ENCODE data around the gene LNP1. TPM values are rescaled to one million over a fixed set of nuclear protein-coding genes. Genes with fewer than 3 reads are reported as not detected.

LNP1 gene
- total RNA-seq, 2 donors from 2014 or later = 4.6 to 6.2 TPM

DNA sequence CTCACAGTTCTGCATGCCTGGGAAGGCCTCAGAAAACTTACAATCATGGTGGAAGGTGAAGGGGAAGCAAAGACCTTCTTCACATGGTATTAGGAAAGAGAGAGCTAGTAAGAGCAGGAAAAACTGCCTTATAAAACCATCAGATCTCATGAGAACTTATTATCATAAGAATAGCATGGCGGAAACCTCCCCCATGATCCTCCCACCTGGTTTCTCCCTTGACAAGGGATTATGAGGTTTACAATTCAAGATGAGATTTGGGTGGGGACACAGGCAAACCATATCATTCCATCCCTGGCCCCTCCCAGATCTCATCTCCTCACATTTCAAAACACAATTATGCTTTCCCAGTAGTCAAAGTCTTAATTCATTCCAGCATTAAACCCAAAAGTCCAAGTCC lies 56.5 kb downstream of the LNP1 start:
- Histone ChIP-seq H3K36me3 (replicated peaks in 1 of 2; ENCODE audit: insufficient read depth in 1 of 2, low read depth in 2 of 2) (no peaks in the 10 kb centered on the region), H3K9me3 (no peaks in the 10 kb centered on the region), H3K4me3 (no peak overlapping the region), H3K4me1 (peaks cover under 1% of the 10 kb centered on the region), H3K27ac (no peak overlapping the region), H3K27me3 (no peaks in the 10 kb centered on the region)
- TF ChIP-seq, protein P1, sequence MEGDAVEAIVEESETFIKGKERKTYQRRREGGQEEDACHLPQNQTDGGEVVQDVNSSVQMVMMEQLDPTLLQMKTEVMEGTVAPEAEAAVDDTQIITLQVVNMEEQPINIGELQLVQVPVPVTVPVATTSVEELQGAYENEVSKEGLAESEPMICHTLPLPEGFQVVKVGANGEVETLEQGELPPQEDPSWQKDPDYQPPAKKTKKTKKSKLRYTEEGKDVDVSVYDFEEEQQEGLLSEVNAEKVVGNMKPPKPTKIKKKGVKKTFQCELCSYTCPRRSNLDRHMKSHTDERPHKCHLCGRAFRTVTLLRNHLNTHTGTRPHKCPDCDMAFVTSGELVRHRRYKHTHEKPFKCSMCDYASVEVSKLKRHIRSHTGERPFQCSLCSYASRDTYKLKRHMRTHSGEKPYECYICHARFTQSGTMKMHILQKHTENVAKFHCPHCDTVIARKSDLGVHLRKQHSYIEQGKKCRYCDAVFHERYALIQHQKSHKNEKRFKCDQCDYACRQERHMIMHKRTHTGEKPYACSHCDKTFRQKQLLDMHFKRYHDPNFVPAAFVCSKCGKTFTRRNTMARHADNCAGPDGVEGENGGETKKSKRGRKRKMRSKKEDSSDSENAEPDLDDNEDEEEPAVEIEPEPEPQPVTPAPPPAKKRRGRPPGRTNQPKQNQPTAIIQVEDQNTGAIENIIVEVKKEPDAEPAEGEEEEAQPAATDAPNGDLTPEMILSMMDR (IDR thresholded peaks at IDR 0.05) = no peak
- no peak for TF ChIP-seq POLR2A (IDR thresholded peaks at IDR 0.05)
- DNase-seq (no peak), ATAC-seq (no peak)
- WGBS, 2 donors = 95 to 100% methylated on average over 1 of the region's 1 CpG
- intact Hi-C loops (cut with DNase I) = no loop called here

DNA sequence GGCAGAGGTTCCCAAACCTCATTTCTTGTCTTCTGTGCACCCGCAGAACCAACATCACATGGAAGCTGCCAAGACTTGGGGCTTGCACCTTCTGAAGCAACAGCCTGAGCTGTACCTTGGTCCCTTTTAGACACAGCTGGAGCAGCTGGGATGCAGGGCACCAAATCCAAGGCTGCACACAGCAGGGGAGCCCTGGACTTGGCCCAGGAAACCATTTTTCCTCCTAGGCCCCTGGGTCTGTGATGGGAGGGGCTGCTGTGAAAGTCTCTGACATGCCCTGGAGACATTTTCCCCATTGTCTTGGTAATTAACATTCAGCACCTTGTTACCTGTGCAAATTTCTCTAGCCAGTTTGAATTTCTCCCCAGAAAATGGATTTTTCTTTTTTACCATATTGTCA lies 57.5 kb downstream of the LNP1 start:
- DNase-seq (no peak), ATAC-seq (no peak)
- Histone ChIP-seq H3K9me3 (no peaks in the 10 kb centered on the region), H3K4me1 (peaks cover 7% of the 10 kb centered on the region), H3K4me3 (no peak overlapping the region), H3K27me3 (no peaks in the 10 kb centered on the region), H3K27ac (no peak overlapping the region), H3K36me3 (replicated peaks in 1 of 2; ENCODE audit: insufficient read depth in 1 of 2, low read depth in 2 of 2) (no peaks in the 10 kb centered on the region)
- intact Hi-C loops (cut with DNase I) = no loop called here
- TF ChIP-seq, protein P1 (IDR thresholded peaks at IDR 0.05) = no peak
- TF ChIP-seq POLR2A (IDR thresholded peaks at IDR 0.05) = no peak
- 100% methylated on average over 1 of the region's 1 CpG for WGBS, 2 donors

DNA sequence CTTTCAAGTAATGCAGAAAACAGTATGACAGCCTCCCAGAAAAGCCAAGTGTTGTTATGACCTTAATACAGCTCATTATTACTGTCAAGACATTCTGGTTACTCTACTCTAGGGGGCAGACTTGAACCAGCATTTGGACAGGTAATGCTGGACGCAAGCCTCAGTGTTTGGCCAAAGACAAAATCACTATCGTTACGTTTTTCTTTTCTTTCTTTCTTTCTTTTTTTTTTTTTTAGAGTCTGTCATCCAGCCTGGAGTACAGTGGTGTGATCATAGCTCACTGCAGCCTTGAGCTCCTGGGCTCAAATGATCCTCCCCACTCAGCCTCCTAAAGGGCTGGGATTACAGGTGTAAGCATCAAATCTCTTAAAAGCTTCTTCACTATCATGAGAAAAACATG lies 61.7 kb downstream of the LNP1 start:
- TF ChIP-seq, protein P1 (IDR thresholded peaks at IDR 0.05) = peak; percentile 25 to 92 (median 88)
- no peak for TF ChIP-seq POLR2A (IDR thresholded peaks at IDR 0.05)
- Histone ChIP-seq H3K27ac (no peak overlapping the region), H3K4me3 (no peak overlapping the region), H3K36me3 (replicated peaks in 1 of 2; ENCODE audit: insufficient read depth in 1 of 2, low read depth in 2 of 2) (no peaks in the 10 kb centered on the region), H3K27me3 (no peaks in the 10 kb centered on the region), H3K9me3 (no peaks in the 10 kb centered on the region), H3K4me1 (peaks cover 7% of the 10 kb centered on the region)
- WGBS, 2 donors = 0% methylated on average over 3 of the region's 3 CpGs
- peak; percentile 96 for ATAC-seq
- intact Hi-C loops (cut with DNase I) = no loop called here
- DNase-seq = peak; percentile 34 to 65 (median 46)

DNA sequence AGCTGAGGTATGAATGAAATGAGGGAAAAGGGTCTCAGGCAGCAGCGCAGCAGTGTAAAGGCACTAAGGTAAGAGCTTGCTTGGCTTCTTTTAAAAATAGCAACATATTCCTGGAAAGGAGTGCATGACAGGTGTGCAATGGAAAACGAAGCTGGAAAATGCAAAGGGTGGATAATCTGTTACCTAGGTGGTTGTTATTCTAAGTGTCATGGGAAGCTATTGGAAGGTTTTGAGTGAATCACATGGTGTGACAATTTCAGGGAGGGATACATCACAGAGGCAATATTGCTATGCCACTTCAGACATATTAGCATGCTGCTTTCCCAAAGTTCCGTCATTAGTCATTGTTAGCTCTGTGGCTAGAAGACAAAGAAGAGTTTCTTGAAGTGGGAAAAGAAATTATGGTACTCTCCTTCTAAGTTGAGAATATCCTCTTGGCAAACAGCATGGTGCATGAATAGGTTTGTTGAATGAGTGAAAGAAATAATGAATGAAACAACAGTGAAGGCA lies 62.4 kb downstream of the LNP1 start:
- peaks cover 7% of the 10 kb centered on the region for H3K4me1 ChIP-seq
- TF ChIP-seq, protein P1 (IDR thresholded peaks at IDR 0.05) = no peak
- TF ChIP-seq POLR2A (IDR thresholded peaks at IDR 0.05) = no peak
- ATAC-seq (no peak), DNase-seq (no peak)
- H3K36me3 ChIP-seq (replicated peaks in 1 of 2; ENCODE audit: insufficient read depth in 1 of 2, low read depth in 2 of 2) = no peaks in the 10 kb centered on the region
- 61 to 63% methylated on average over 3 of the region's 3 CpGs for WGBS, 2 donors
- H3K4me3 ChIP-seq = no peak overlapping the region
- no peaks in the 10 kb centered on the region for H3K9me3 ChIP-seq
- H3K27me3 ChIP-seq = no peaks in the 10 kb centered on the region
- H3K27ac ChIP-seq = no peak overlapping the region
- intact Hi-C loops (cut with DNase I) = no loop called here

Measured in body of pancreas (tissue), 4 donors.